ENCODE data around the gene CRTC2.
A peak's percentile ranks its signal among the peaks of the same experiment; 100 is the strongest.

Gene CRTC2

DNA sequence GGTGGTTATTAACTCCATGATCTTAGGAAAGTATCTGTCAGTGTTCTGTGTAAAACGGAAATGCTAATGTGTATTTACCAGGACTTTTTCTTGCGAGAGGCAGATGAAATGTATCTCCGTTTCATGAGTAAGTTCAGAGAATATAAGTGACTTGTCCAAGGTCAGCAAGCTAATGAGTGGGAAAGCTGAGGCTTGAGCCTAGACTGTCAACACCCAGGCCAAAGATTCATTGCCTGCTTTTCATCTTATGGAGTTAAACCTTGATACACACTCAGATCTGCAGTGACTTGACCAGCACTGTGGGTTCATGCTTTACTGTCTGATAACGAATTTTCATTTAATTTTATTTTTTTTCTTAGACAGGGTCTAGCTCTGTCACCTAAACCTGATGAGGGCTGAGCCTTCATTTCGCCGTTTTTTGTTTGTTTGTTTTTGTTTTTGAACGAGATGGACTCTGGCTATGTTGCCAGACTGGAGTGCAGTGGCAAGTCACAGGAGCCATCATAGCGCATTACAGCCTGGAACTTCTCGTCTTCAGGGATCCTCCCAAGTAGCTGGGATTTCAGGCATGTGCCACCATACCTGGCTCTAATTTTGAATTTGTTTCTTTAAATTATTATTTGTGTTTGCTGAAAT is 20.0 kb upstream of the CRTC2 start:
- TF ChIP-seq TAF1 (IDR thresholded peaks at IDR 0.05; ENCODE audit: borderline replicate concordance, insufficient read depth, low read length) (no peak), POLR2AphosphoS5 (IDR thresholded peaks at IDR 0.05; ENCODE audit: low read depth, low read length) (no peak), FOXP2 (optimal IDR thresholded peaks at IDR 0.05; ENCODE audit: borderline replicate concordance, extremely low read depth, extremely low read length, insufficient read depth) (no peak), SIN3A (IDR thresholded peaks at IDR 0.05; ENCODE audit: borderline replicate concordance, insufficient read depth, low read length) (no peak)
- TF ChIP-seq, protein P1, sequence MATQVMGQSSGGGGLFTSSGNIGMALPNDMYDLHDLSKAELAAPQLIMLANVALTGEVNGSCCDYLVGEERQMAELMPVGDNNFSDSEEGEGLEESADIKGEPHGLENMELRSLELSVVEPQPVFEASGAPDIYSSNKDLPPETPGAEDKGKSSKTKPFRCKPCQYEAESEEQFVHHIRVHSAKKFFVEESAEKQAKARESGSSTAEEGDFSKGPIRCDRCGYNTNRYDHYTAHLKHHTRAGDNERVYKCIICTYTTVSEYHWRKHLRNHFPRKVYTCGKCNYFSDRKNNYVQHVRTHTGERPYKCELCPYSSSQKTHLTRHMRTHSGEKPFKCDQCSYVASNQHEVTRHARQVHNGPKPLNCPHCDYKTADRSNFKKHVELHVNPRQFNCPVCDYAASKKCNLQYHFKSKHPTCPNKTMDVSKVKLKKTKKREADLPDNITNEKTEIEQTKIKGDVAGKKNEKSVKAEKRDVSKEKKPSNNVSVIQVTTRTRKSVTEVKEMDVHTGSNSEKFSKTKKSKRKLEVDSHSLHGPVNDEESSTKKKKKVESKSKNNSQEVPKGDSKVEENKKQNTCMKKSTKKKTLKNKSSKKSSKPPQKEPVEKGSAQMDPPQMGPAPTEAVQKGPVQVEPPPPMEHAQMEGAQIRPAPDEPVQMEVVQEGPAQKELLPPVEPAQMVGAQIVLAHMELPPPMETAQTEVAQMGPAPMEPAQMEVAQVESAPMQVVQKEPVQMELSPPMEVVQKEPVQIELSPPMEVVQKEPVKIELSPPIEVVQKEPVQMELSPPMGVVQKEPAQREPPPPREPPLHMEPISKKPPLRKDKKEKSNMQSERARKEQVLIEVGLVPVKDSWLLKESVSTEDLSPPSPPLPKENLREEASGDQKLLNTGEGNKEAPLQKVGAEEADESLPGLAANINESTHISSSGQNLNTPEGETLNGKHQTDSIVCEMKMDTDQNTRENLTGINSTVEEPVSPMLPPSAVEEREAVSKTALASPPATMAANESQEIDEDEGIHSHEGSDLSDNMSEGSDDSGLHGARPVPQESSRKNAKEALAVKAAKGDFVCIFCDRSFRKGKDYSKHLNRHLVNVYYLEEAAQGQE (IDR thresholded peaks at IDR 0.05; ENCODE audit: insufficient read depth in 1 of 2, low read depth in 2 of 2, low read length in 2 of 2): no peak

DNA sequence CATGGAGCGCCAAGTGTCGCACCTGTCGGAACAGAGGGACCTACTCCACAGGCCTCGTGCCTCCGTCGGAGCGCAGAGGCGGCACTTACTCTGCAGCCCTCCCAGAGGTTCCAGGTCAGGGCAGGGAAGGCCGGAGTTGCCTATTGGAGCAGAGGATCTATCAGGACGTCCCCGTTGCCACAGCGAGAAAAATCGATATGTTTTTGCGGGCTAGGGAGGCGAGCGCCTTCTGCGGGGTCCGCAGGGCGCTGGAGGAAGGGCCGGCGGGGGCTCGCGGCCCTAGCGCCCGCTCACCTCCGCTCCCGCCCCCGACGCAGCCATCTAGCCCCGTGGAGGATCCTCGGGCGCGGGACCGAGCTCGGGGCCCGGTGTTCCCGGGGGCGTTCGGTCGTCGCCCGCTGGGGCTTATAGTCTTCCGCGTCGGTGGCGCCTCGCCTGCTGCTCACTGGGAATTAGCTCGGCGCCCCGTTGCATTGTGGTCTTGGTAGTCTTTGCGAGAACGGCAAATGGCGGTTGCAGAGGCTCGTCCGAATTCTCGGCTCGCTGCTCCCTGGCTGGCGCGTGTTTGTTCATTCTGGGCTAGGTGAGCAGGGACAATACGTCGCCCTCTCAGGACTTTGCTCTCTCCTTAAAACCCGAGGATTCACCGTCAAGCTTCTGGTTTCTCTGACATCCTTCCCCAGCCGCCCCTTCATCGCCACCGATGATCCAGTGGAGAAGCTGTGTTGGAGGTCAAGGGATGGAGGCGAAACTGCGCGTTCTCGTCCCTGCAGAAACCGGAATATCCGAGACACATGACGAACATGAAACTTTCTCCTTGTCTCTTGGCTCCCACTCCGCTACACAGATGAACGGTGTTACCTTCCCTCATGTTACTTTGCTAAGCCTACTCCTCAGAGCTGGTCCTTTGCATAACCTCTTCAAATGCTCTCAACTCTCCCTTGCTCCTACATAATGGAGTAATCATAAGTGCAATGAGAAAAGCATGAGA is 19.1 kb upstream of the CRTC2 start, which contains the start of gene JTB:
Gene JTB, minus strand, starts transcription at position 425 of the 991 bp plus-strand sequence. Its CDS starts 422 bp downstream, at position 3.
- TF ChIP-seq SIN3A (IDR thresholded peaks at IDR 0.05; ENCODE audit: borderline replicate concordance, insufficient read depth, low read length): peak; percentile 55; the same call in 1 of the 2 replicates
- TF ChIP-seq, protein P1 (IDR thresholded peaks at IDR 0.05; ENCODE audit: insufficient read depth in 1 of 2, low read depth in 2 of 2, low read length in 2 of 2): 0 out of 4 replicates have a peak, but pooled peaks of 1 of the 2 experiments have one; percentile 9
- TF ChIP-seq POLR2AphosphoS5 (IDR thresholded peaks at IDR 0.05; ENCODE audit: low read depth, low read length): peak; percentile 83
- peak; percentile 96 for TF ChIP-seq TAF1 (IDR thresholded peaks at IDR 0.05; ENCODE audit: borderline replicate concordance, insufficient read depth, low read length)
- no peak for TF ChIP-seq FOXP2 (optimal IDR thresholded peaks at IDR 0.05; ENCODE audit: borderline replicate concordance, extremely low read depth, extremely low read length, insufficient read depth)

DNA sequence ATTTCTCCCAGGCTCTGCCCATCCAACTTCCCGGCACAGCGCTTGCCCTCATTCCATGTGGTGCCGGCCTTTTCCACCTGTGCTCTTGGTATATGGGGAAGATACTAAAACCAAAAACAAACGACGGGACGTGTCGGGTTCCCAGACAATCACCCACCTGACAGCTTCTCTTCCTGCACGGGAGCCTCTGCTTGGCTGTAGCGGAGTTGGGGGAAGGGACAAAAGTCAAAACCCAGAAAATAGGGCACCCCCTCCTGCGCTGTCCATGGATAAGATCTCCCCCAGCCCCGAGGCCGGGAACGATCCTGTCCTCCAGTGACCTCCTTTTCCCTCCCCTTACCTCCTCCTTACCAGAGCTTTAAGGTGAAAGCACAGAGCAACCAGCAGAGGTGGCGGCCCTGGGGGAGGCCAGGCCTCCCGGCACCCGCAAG is 18.4 kb upstream of the CRTC2 start:
- TF ChIP-seq FOXP2 (optimal IDR thresholded peaks at IDR 0.05; ENCODE audit: borderline replicate concordance, extremely low read depth, extremely low read length, insufficient read depth) (no peak), POLR2AphosphoS5 (IDR thresholded peaks at IDR 0.05; ENCODE audit: low read depth, low read length) (no peak), TAF1 (IDR thresholded peaks at IDR 0.05; ENCODE audit: borderline replicate concordance, insufficient read depth, low read length) (no peak), SIN3A (IDR thresholded peaks at IDR 0.05; ENCODE audit: borderline replicate concordance, insufficient read depth, low read length) (no peak)
- TF ChIP-seq, protein P1 (IDR thresholded peaks at IDR 0.05; ENCODE audit: insufficient read depth in 1 of 2, low read depth in 2 of 2, low read length in 2 of 2): no peak

DNA sequence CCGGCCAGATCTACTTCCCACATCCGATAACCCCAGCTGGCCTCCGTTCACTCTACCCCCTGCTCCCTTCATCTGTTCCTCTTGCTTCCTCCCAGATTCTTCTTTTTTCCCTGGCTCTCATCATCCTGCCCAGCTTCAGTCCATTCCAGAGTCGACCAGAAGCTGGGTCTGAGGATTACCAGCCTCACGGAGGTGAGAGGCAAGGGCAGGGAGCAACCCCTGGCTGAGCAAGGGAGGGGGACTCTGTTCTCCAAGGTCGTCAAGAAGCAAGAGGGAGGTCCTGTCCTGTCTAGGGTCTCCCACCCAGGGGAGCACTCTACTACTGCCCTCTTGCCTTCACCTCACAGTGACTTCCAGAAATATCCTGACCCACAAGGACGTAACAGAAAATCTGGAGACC is 15.1 kb upstream of the CRTC2 start:
- TF ChIP-seq SIN3A (IDR thresholded peaks at IDR 0.05; ENCODE audit: borderline replicate concordance, insufficient read depth, low read length): no peak
- no peak for TF ChIP-seq FOXP2 (optimal IDR thresholded peaks at IDR 0.05; ENCODE audit: borderline replicate concordance, extremely low read depth, extremely low read length, insufficient read depth)
- no peak for TF ChIP-seq POLR2AphosphoS5 (IDR thresholded peaks at IDR 0.05; ENCODE audit: low read depth, low read length)
- TF ChIP-seq, protein P1 (IDR thresholded peaks at IDR 0.05; ENCODE audit: insufficient read depth in 1 of 2, low read depth in 2 of 2, low read length in 2 of 2): no peak
- no peak for TF ChIP-seq TAF1 (IDR thresholded peaks at IDR 0.05; ENCODE audit: borderline replicate concordance, insufficient read depth, low read length)
